H1 (cell line): ENCODE results near the gene PCDH9. TPM values are rescaled to one million over a fixed set of nuclear protein-coding genes. Genes with fewer than 3 reads are reported as not detected.
"Not testable (repeated sequence)": the region's sequence is repeated elsewhere in the genome, so short reads cannot be mapped to it uniquely, and the experiment has no call there.

Experiments used
- CTCF ChIA-PET: fragments of 300-600 bp; sonication (Branson Sonifier 250); formaldehyde crosslinking; loops from one replicate; lab custom pipeline; 2021; ENCODE audit not compliant: partially characterized antibody; lab: Charles Lee
- POLR2A ChIA-PET: fragments of 300-600 bp; sonication (Branson Sonifier 250); formaldehyde crosslinking; loops from one replicate; lab custom pipeline; 2021; ENCODE audit warnings: inconsistent platforms; ENCODE audit not compliant: partially characterized antibody; lab: Charles Lee
- DNase-seq, 2 experiments: peaks; one replicate each; pipeline versions ENCODE4 v3.0.0 to v3.0.0-alpha.2; 2010 to 2022; ENCODE audit warnings: low spot score in 2 of 2, low read depth in 1 of 2, mixed read lengths in 1 of 2
- FAIRE-seq: peaks from 2 replicates; lab custom pipeline; 2011; peaks lifted over from hg19 to GRCh38; lab: Jason Lieb, UNC
- H2AFZ ChIP-seq: 2 replicates; pipeline ENCODE4 v1.8.1; 2012; ENCODE audit warnings: low read length, inconsistent platforms
- H2AK5ac ChIP-seq: 2 replicates; pipeline ENCODE4 v1.6.1; 2013; ENCODE audit warnings: low read depth, low read length
- H2BK120ac ChIP-seq: replicated peaks from 2 replicates; pipeline ENCODE3; 2013; ENCODE audit warnings: low read depth, low read length, inconsistent platforms
- H2BK12ac ChIP-seq: 2 replicates; pipeline ENCODE4 v1.6.1; 2013; ENCODE audit warnings: low read depth, low read length
- H2BK15ac ChIP-seq: 2 replicates; pipeline ENCODE4 v1.6.1; 2013; ENCODE audit warnings: low read length
- H2BK20ac ChIP-seq: 2 replicates; pipeline ENCODE4 v1.6.1; 2013; ENCODE audit warnings: low read length
- H2BK5ac ChIP-seq: 2 replicates; pipeline ENCODE4 v1.6.1; 2013; ENCODE audit warnings: low read depth, low read length
- H3K14ac ChIP-seq: 2 replicates; pipeline ENCODE4 v1.6.1; 2013; ENCODE audit warnings: inconsistent platforms; ENCODE audit not compliant: insufficient read length
- H3K18ac ChIP-seq: 2 replicates; pipeline ENCODE4 v1.6.1; 2013; ENCODE audit warnings: low read length; ENCODE audit errors: extremely low read depth
- H3K23ac ChIP-seq: 2 replicates; pipeline ENCODE4 v1.6.1; 2013; ENCODE audit warnings: inconsistent platforms; ENCODE audit not compliant: insufficient read length
- H3K23me2 ChIP-seq: 2 replicates; pipeline ENCODE4 v1.6.1; 2013; ENCODE audit warnings: low read depth, low read length
- H3K27ac ChIP-seq: 2 replicates; pipeline ENCODE4 v1.6.1; 2011; ENCODE audit warnings: low read depth, low read length, inconsistent platforms
- H3K27me3 ChIP-seq, 4 experiments: replicated peaks in 1 of 4; 1 replicate in 1 of 4; 2 replicates in 3 of 4; pipeline versions ENCODE4 v1.6.1 to v1.8.1; 2011 to 2013; ENCODE audit warnings: low read length in 3 of 4, mild to moderate bottlenecking in 3 of 4, inconsistent platforms in 2 of 4, mixed read lengths in 2 of 4, moderate library complexity in 1 of 4; ENCODE audit not compliant: control insufficient read depth in 3 of 4, insufficient read depth in 3 of 4; ENCODE audit errors: extremely low read depth in 1 of 4
- H3K36me3 ChIP-seq, 4 experiments: 2 replicates each; pipeline versions ENCODE4 v1.6.1 to v1.8.1; 2011 to 2013; ENCODE audit warnings: mild to moderate bottlenecking in 4 of 4, low read length in 3 of 4, moderate library complexity in 2 of 4, control low read depth in 1 of 4, inconsistent platforms in 1 of 4; ENCODE audit not compliant: insufficient read depth in 4 of 4, control insufficient read depth in 2 of 4
- H3K4ac ChIP-seq: replicated peaks from 2 replicates; pipeline ENCODE3; 2013; ENCODE audit warnings: low read length, low read depth, mixed read lengths, inconsistent platforms; ENCODE audit not compliant: insufficient read length
- H3K4me1 ChIP-seq, 4 experiments: replicated peaks in 1 of 4; 1 replicate in 1 of 4; 2 replicates in 3 of 4; pipeline versions ENCODE4 v1.6.1 to v1.8.1; 2011 to 2013; ENCODE audit warnings: low read length in 3 of 4, inconsistent platforms in 2 of 4, mixed read lengths in 1 of 4; ENCODE audit not compliant: insufficient read depth in 4 of 4, control insufficient read depth in 3 of 4
- H3K4me2 ChIP-seq, 2 experiments: 2 replicates each; pipeline versions ENCODE4 v1.6.1 to v1.8.1; 2011 to 2013; ENCODE audit warnings: low read depth in 2 of 2, low read length in 2 of 2, control low read depth in 1 of 2, inconsistent platforms in 1 of 2, mild to moderate bottlenecking in 1 of 2; ENCODE audit not compliant: insufficient read depth in 1 of 2
- H3K4me3 ChIP-seq, 4 experiments: fragments of 200-600, 300-600 bp in 1 of 4; sonication (generic), shearing (Covaris generic), sonication (Bioruptor Twin) in 1 of 4; 2 replicates each; pipeline versions ENCODE4 v1.5.1 to v1.8.1; 2011 to 2016; ENCODE audit warnings: low read length in 4 of 4, low read depth in 3 of 4, control low read depth in 2 of 4, inconsistent platforms in 2 of 4, mild to moderate bottlenecking in 2 of 4, mixed read lengths in 1 of 4, moderate library complexity in 1 of 4; ENCODE audit not compliant: insufficient read depth in 2 of 4; ENCODE audit errors: extremely low read depth in 1 of 4
- H3K56ac ChIP-seq: replicated peaks from 2 replicates; pipeline ENCODE3; 2013; ENCODE audit warnings: low read depth, mild to moderate bottlenecking, mixed read lengths, low read length, inconsistent platforms; ENCODE audit not compliant: insufficient read length
- H3K79me1 ChIP-seq: 2 replicates; pipeline ENCODE4 v1.6.1; 2013; ENCODE audit warnings: low read depth, low read length, control low read depth
- H3K79me2 ChIP-seq, 2 experiments: 2 replicates each; pipeline versions ENCODE4 v1.6.1 to v1.8.1; 2012 to 2013; ENCODE audit warnings: low read length in 2 of 2, mild to moderate bottlenecking in 2 of 2, inconsistent platforms in 1 of 2; ENCODE audit not compliant: insufficient read depth in 2 of 2, control insufficient read depth in 1 of 2
- H3K9ac ChIP-seq, 4 experiments: replicated peaks in 1 of 4; 1 replicate in 1 of 4; 2 replicates in 3 of 4; pipeline versions ENCODE4 v1.6.1 to v1.8.1; 2011 to 2013; ENCODE audit warnings: low read depth in 3 of 4, low read length in 3 of 4, control low read depth in 2 of 4, mild to moderate bottlenecking in 2 of 4, moderate library complexity in 2 of 4, inconsistent platforms in 1 of 4; ENCODE audit errors: extremely low read depth in 1 of 4
- H3K9me3 ChIP-seq, 2 experiments: 2 replicates each; pipeline versions ENCODE4 v1.6.1 to v1.8.1; 2012 to 2013; ENCODE audit warnings: mild to moderate bottlenecking in 2 of 2, moderate library complexity in 2 of 2, control low read depth in 1 of 2, inconsistent platforms in 1 of 2, low read depth in 1 of 2, low read length in 1 of 2, mixed read lengths in 1 of 2; ENCODE audit not compliant: insufficient read depth in 2 of 2
- H4K20me1 ChIP-seq, 2 experiments: replicated peaks in 1 of 2; 2 replicates each; pipeline versions ENCODE3 to v1.8.1; 2011 to 2013; ENCODE audit warnings: inconsistent platforms in 2 of 2, low read length in 2 of 2, mild to moderate bottlenecking in 1 of 2; ENCODE audit not compliant: insufficient read depth in 2 of 2, control insufficient read depth in 1 of 2
- H4K5ac ChIP-seq: 2 replicates; pipeline ENCODE4 v1.6.1; 2013; ENCODE audit warnings: low read length, low read depth, mixed read lengths, inconsistent platforms; ENCODE audit not compliant: insufficient read length
- H4K8ac ChIP-seq: 2 replicates; pipeline ENCODE4 v1.8.0; 2013; ENCODE audit warnings: mild to moderate bottlenecking, moderate library complexity, low read length, inconsistent platforms; ENCODE audit not compliant: insufficient read depth; ENCODE audit errors: extremely low read depth
- H4K91ac ChIP-seq: replicated peaks from 2 replicates; pipeline ENCODE3; 2013; ENCODE audit warnings: low read length, mixed read lengths, inconsistent platforms; ENCODE audit not compliant: insufficient read length
- WGBS, 2 experiments: shearing (Covaris generic) in 1 of 2; methylation state at CpG; one replicate each; pipeline versions ENCODE4 v1.1.6 to v1.1.7; 2013 to 2015; ENCODE audit warnings: low lambda C conversion rate in 2 of 2, mixed read lengths in 2 of 2, inconsistent platforms in 1 of 2, low coverage in 1 of 2, missing lambda C conversion rate in 1 of 2; ENCODE audit not compliant: insufficient replicate concordance in 2 of 2, insufficient coverage in 1 of 2, insufficient read length in 1 of 2; ENCODE audit errors: extremely low coverage in 1 of 2, missing lambda C conversion rate in 1 of 2; 5-methylcytosine and 5-hydroxymethylcytosine counted together
- polyA plus RNA-seq, 7 experiments: library from polyadenylated mRNA; depleted of rRNA in 3 of 7; stranded (reverse) in 5 of 7; unstranded in 2 of 7; fragments of >200 nt in 5 of 7; fragments of 200-250 nt in 2 of 7; gene quantifications; 1 replicate in 5 of 7; 2 replicates in 1 of 7; 4 replicates in 1 of 7; pipeline versions ENCODE4 v1.2.1 to v1.2.3, GENCODE V29; 2011 to 2013; ENCODE audit warnings: missing spikeins in 2 of 7, mixed read lengths in 2 of 7
- small RNA-seq: library from polyadenylated mRNA; stranded (forward); fragments of <200 nt; extraction: miRNeasy Mini kit (QIAGEN cat#:217004); gene quantifications from one replicate; pipeline ENCODE3, GENCODE V24; 2013; ENCODE audit not compliant: insufficient read depth
- total RNA-seq: library from RNA; stranded (reverse); fragmentation: NEBNext Ultra II Directional; extraction: Animal tissue kit (Norgen Biotek cat#: 25700); gene quantifications from 2 replicates; pipeline ENCODE4 v1.2.1, GENCODE V29; 2021

Gene PCDH9
- total and polyA plus RNA-seq, 2 of the 8 experiments (the other 6 are each of a cell fraction or from before 2014, with no cell fraction given) = 0.12 to 0.60 TPM

GRCh38 chr13:66259426-66259825 lies 970.7 kb downstream of the PCDH9 start:
- H3K23me2 ChIP-seq, H3K4me1 ChIP-seq, H2AFZ ChIP-seq, H3K4me3 ChIP-seq, H3K14ac ChIP-seq, DNase-seq, H4K20me1 ChIP-seq, H4K5ac ChIP-seq, H2BK15ac ChIP-seq, CTCF ChIA-PET, H3K23ac ChIP-seq, H3K4ac ChIP-seq, POLR2A ChIA-PET, H2BK12ac ChIP-seq, H2BK20ac ChIP-seq, H3K36me3 ChIP-seq, H3K79me2 ChIP-seq, H3K4me2 ChIP-seq, H2AK5ac ChIP-seq, H4K91ac ChIP-seq, H2BK5ac ChIP-seq, H3K18ac ChIP-seq, H3K79me1 ChIP-seq, H3K27me3 ChIP-seq, H2BK120ac ChIP-seq, H3K56ac ChIP-seq, H4K8ac ChIP-seq, H3K27ac ChIP-seq, FAIRE-seq, H3K9ac ChIP-seq: not testable (repeated sequence)
- H3K9me3 ChIP-seq = peaks cover 8 to 14% of the 10 kb centered on the region in 2 experiments
- 98% methylated on average over 14 of the region's 17 CpGs; no CpG with 5 or more reads in 1 of the 2 experiments for WGBS, 2 experiments

Small RNA genes within 50 kb of the gene (small RNA-seq; reads per million reads assigned to genes)
- gene RNU7-87P = not detected
